ENCODE data around the gene TDRD7.
"Not testable (repeated sequence)": the region's sequence is repeated elsewhere in the genome, so short reads cannot be mapped to it uniquely, and the experiment has no call there.

The TDRD7 gene

GRCh38 chr9:97474372-97474925 is 62.6 kb downstream of the TDRD7 start:
- no peak for DNase-seq (ENCODE audit: low read depth in 2 of 2)

GRCh38 chr9:97475059-97475458 is 63.2 kb downstream of the TDRD7 start:
- no peak for DNase-seq (ENCODE audit: low read depth in 2 of 2)

- no peak for DNase-seq (ENCODE audit: low read depth in 2 of 2)
Measured at GRCh38 chr9:97478301-97478981, 66.5 kb downstream of the TDRD7 start.

- DNase-seq (ENCODE audit: low read depth in 2 of 2) = no peak
Measured at GRCh38 chr9:97479496-97480159, 67.7 kb downstream of the TDRD7 start.

- no peak for DNase-seq (ENCODE audit: low read depth in 2 of 2)
Measured at GRCh38 chr9:97480174-97480573, 68.3 kb downstream of the TDRD7 start.

GRCh38 chr9:97480749-97481148 is 68.9 kb downstream of the TDRD7 start:
- DNase-seq (ENCODE audit: low read depth in 2 of 2) = no peak

- no peak for DNase-seq (ENCODE audit: low read depth in 2 of 2)
Measured at GRCh38 chr9:97484134-97484533, 72.2 kb downstream of the TDRD7 start.

GRCh38 chr9:97487107-97487506 is 75.2 kb downstream of the TDRD7 start:
- DNase-seq (ENCODE audit: low read depth in 2 of 2) = no peak

- DNase-seq (ENCODE audit: low read depth in 2 of 2) = no peak
Measured at GRCh38 chr9:97487861-97488260, 76.0 kb downstream of the TDRD7 start.

GRCh38 chr9:97491216-97491999 is 79.5 kb downstream of the TDRD7 start:
- no peak for DNase-seq (ENCODE audit: low read depth in 2 of 2)

GRCh38 chr9:97497558-97498375 is 85.9 kb downstream of the TDRD7 start:
- not testable (repeated sequence) for DNase-seq (ENCODE audit: low read depth in 2 of 2)

GRCh38 chr9:97498846-97499245 is 87.0 kb downstream of the TDRD7 start:
- DNase-seq (ENCODE audit: low read depth in 2 of 2) = not testable (repeated sequence)

- DNase-seq (ENCODE audit: low read depth in 2 of 2) = no peak
Measured at GRCh38 chr9:97500263-97500662, 88.4 kb downstream of the TDRD7 start.

GRCh38 chr9:97500765-97501176 is 88.9 kb downstream of the TDRD7 start:
- no peak for DNase-seq (ENCODE audit: low read depth in 2 of 2)

- no peak for DNase-seq (ENCODE audit: low read depth in 2 of 2)
Measured at GRCh38 chr9:97501177-97501971, 89.5 kb downstream of the TDRD7 start, which contains the start of gene TMOD1. Gene TMOD1 (plus strand): TSS chr9:97501666. CDS start chr9:97524189, 22,523 bp downstream.

- no peak for DNase-seq (ENCODE audit: low read depth in 2 of 2)
Measured at GRCh38 chr9:97501972-97502221, 90.0 kb downstream of the TDRD7 start.

- no peak for DNase-seq (ENCODE audit: low read depth in 2 of 2)
Measured at GRCh38 chr9:97502222-97502983, 90.5 kb downstream of the TDRD7 start.

GRCh38 chr9:97502984-97503861 is 91.3 kb downstream of the TDRD7 start:
- no peak for DNase-seq (ENCODE audit: low read depth in 2 of 2)

- DNase-seq (ENCODE audit: low read depth in 2 of 2) = no peak
Measured at GRCh38 chr9:97503862-97504210, 91.9 kb downstream of the TDRD7 start.

All from stimulated activated CD8-positive, alpha-beta memory T cell treated with anti-CD3 and anti-CD28 coated beads, Interleukin-15, amount 100 ng/mL, for 4 hours (primary cell).